Measurements from ENCODE around the gene TMEM128.
"Not testable (repeated sequence)": the region's sequence is repeated elsewhere in the genome, so short reads cannot be mapped to it uniquely, and the experiment has no call there.

Gene TMEM128

DNA sequence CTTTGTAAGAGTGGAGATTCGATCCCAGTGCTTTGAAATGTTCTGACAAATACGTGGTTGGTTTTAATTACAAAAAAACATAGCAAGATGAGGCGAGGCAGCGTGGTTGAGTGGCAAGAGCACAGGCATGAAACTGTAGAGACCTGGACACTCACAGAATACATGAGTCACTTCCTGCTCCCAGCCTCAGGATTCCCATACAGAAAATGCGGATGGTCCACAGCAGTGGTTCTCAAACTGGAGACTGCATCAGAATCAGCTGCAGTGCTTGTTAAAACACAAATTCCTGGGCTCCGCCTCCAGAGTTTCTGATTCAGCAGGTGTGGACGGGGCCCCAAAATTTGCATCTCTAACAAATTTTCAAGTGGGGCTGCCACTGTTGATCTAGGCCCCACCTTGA is 31.4 kb downstream of the TMEM128 start:
- DNase-seq (ENCODE audit: low read depth): no peak
- no peak for TF ChIP-seq CTCF (IDR thresholded peaks at IDR 0.05; ENCODE audit: insufficient read depth, low read depth, low read length, missing control alignments)
- H3K4me3 ChIP-seq (ENCODE audit: low read depth, low read length): no peak overlapping the region

GRCh38 chr4:4213674-4214073 is 34.3 kb downstream of the TMEM128 start:
- not testable (repeated sequence) for DNase-seq (ENCODE audit: low read depth); H3K4me3 ChIP-seq (ENCODE audit: low read depth, low read length)

DNA sequence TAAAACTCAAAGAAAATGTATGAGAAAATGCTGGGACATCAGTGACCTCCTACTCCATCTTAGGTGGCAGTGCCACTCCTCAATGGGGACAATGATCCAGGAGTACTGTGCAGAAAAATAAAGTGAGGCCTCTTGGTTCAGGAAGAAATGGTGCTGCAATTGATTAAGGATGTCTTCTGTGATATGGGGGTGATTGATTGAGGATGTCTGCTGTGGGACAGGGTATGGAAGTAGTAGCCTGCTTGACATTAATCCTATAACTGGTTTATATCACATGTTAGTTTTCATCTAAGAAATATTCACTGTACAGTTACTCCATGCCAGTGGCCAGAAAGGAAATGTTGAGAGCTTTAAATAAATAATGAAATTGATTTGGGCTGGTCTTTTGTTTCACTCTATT is 41.8 kb downstream of the TMEM128 start:
- no peak for TF ChIP-seq CTCF (IDR thresholded peaks at IDR 0.05; ENCODE audit: insufficient read depth, low read depth, low read length, missing control alignments)
- no peak overlapping the region for H3K4me3 ChIP-seq (ENCODE audit: low read depth, low read length)
- no peak for DNase-seq (ENCODE audit: low read depth)

- no peak for DNase-seq (ENCODE audit: low read depth)
- TF ChIP-seq CTCF (IDR thresholded peaks at IDR 0.05; ENCODE audit: insufficient read depth, low read depth, low read length, missing control alignments): no peak
- H3K4me3 ChIP-seq (ENCODE audit: low read depth, low read length): no peak overlapping the region
Observed at GRCh38 chr4:4204401-4204745, 43.6 kb downstream of the TMEM128 start.

- no peak overlapping the region for H3K4me3 ChIP-seq (ENCODE audit: low read depth, low read length)
- no peak for TF ChIP-seq CTCF (IDR thresholded peaks at IDR 0.05; ENCODE audit: insufficient read depth, low read depth, low read length, missing control alignments)
- no peak for DNase-seq (ENCODE audit: low read depth)
Observed at GRCh38 chr4:4203688-4204400, 44.2 kb downstream of the TMEM128 start.

DNA sequence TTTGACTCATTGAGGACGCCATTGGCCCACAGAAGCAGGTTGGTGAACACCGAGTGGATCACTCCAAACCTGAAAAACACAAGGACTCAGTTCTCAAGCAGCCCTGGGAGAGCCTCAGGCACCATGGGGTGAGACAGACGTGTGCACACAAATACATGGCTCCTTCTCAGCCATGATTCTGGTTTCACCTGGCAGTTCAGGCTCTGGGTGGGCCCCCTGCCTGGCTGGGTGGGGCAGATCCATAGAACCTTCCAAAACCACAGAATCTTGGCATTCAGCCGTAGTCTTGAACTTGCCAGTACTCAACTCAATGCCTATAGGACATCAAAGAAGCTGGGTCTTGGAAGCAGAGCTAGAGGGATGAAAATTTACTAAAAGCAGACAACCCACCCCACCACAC is 45.5 kb downstream of the TMEM128 start:
- H3K4me3 ChIP-seq (ENCODE audit: low read depth, low read length): no peak overlapping the region
- no peak for DNase-seq (ENCODE audit: low read depth)
- TF ChIP-seq CTCF (IDR thresholded peaks at IDR 0.05; ENCODE audit: insufficient read depth, low read depth, low read length, missing control alignments): no peak

DNA sequence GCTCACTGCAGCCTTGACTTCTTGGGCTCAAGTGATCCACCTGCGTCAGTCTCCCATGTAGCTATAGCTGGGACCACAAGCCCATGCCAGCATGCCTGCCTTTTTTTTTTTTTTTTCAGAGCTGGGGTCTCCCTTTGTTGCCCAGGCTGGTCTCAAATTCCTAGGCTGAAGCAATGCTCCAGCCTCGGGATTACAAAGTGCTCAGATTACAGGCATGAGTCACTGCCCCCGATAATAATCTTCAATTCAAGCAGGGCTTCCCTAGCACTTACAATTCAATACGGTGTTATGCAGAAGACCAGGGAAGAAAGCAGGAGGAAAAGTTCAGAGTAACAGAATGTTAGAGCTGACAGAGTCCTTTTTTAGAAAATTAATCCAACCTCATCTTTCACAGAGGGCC is 47.4 kb downstream of the TMEM128 start:
- no peak for DNase-seq (ENCODE audit: low read depth)
- no peak overlapping the region for H3K4me3 ChIP-seq (ENCODE audit: low read depth, low read length)
- no peak for TF ChIP-seq CTCF (IDR thresholded peaks at IDR 0.05; ENCODE audit: insufficient read depth, low read depth, low read length, missing control alignments)

All from GM12865 (cell line).